ENCODE results near the gene EIF2D. TPM values are rescaled to one million over a fixed set of nuclear protein-coding genes. Genes with fewer than 3 reads are reported as not detected.

EIF2D gene
- total and polyA plus RNA-seq, 2 of the 8 experiments (the other 6 are each of a cell fraction or from before 2014, with no cell fraction given): 36.1 to 37.1 TPM

DNA sequence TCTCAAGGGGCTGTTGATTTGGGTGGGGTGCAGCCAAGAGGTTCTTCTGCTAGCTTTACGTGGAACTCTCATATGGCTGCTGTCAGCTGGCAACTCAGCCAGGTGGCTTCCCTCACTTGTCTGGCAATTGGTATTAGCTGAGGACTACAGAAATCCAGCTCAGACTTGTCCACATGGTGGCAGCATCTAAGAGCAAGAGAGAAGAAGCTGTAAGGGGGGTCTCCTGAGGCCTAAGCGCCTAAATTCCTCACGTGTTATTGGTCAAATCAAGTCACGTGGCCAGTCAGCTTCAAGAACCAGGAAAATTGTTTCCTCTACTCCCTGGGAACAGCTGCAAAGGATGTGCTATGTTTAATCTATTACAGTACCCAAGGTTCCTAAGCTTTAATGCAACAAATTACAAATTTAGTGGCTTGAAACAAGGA lies 18.8 kb upstream of the EIF2D start:
- Histone ChIP-seq H3K4me2 (ENCODE audit: insufficient read depth in 1 of 2, low read depth in 2 of 2, low read length in 2 of 2) (no peak overlapping the region), H2AFZ (ENCODE audit: low read length) (peak overlapping the region; percentile 88; the same call in 1 of the 2 replicates), H3K56ac (replicated peaks; ENCODE audit: insufficient read length, low read depth, low read length) (no peak overlapping the region), H3K9me3 (ENCODE audit: insufficient read depth in 2 of 2, low read depth in 1 of 2, low read length in 1 of 2) (no peaks in the 10 kb centered on the region), H3K9ac (replicated peaks in 1 of 4; ENCODE audit: extremely low read depth in 1 of 4, low read depth in 3 of 4, low read length in 3 of 4) (no peak overlapping the region), H2AK5ac (ENCODE audit: low read depth, low read length) (no peak overlapping the region), H2BK5ac (ENCODE audit: low read depth, low read length) (no peak overlapping the region), H2BK12ac (ENCODE audit: low read depth, low read length) (no peak overlapping the region), H3K4me1 (replicated peaks in 1 of 4; ENCODE audit: control insufficient read depth in 3 of 4, insufficient read depth in 4 of 4, low read length in 3 of 4) (peaks cover 0 to 10% (median 4%) of the 10 kb centered on the region in 4 experiments; a peak in 4 of 7 replicates), H4K8ac (ENCODE audit: extremely low read depth, insufficient read depth, low read length) (no peak overlapping the region), H2BK15ac (ENCODE audit: low read length) (no peak overlapping the region), H3K4ac (replicated peaks; ENCODE audit: insufficient read length, low read depth, low read length) (no peak overlapping the region), H3K79me1 (ENCODE audit: low read depth, low read length) (no peaks in the 10 kb centered on the region), H3K36me3 (ENCODE audit: control insufficient read depth in 2 of 4, insufficient read depth in 4 of 4, low read length in 3 of 4) (no peaks in the 10 kb centered on the region), H4K20me1 (replicated peaks in 1 of 2; ENCODE audit: control insufficient read depth in 1 of 2, insufficient read depth in 2 of 2, low read length in 2 of 2) (no peaks in the 10 kb centered on the region), H3K27me3 (replicated peaks in 1 of 4; ENCODE audit: control insufficient read depth in 3 of 4, extremely low read depth in 1 of 4, insufficient read depth in 3 of 4, low read length in 3 of 4) (peaks cover 0 to 4% (median 0%) of the 10 kb centered on the region in 4 experiments; a peak in 2 of 7 replicates), H3K23ac (ENCODE audit: insufficient read length) (no peak overlapping the region), H4K91ac (replicated peaks; ENCODE audit: insufficient read length, low read length) (no peak overlapping the region), H3K79me2 (ENCODE audit: control insufficient read depth in 1 of 2, insufficient read depth in 2 of 2, low read length in 2 of 2) (no peaks in the 10 kb centered on the region), H3K27ac (ENCODE audit: low read depth, low read length) (no peak overlapping the region), H4K5ac (ENCODE audit: insufficient read length, low read depth, low read length) (no peak overlapping the region), H3K23me2 (ENCODE audit: low read depth, low read length) (peaks cover 7% of the 10 kb centered on the region; the same call in 1 of the 2 replicates), H3K4me3 (ENCODE audit: extremely low read depth in 1 of 4, insufficient read depth in 2 of 4, low read depth in 3 of 4, low read length in 4 of 4) (no peak overlapping the region), H3K14ac (ENCODE audit: insufficient read length) (no peak overlapping the region), H3K18ac (ENCODE audit: extremely low read depth, low read length) (no peak overlapping the region), H2BK20ac (ENCODE audit: low read length) (no peak overlapping the region), H2BK120ac (replicated peaks; ENCODE audit: low read depth, low read length) (no peak overlapping the region)
- WGBS, 2 experiments (ENCODE audit: extremely low coverage in 1 of 2, insufficient coverage in 1 of 2, insufficient read length in 1 of 2, insufficient replicate concordance in 2 of 2, low coverage in 1 of 2, low lambda C conversion rate in 2 of 2, missing lambda C conversion rate in 1 of 2): 14% methylated on average over 4 of the region's 4 CpGs; no CpG with 5 or more reads in 1 of the 2 experiments
- FAIRE-seq (peak; percentile 68), DNase-seq (ENCODE audit: low read depth in 1 of 2, low spot score in 2 of 2) (peak; percentile 68 to 74)
- ChIA-PET CTCF (ENCODE audit: partially characterized antibody) (interaction anchor here (0.6 to 19.2 kb wide), 37 partner anchors 10 to 561 kb away, joined by 3 to 666 read pairs (median 4); partner anchors contain the start of genes EIF2D and MAPKAPK2), POLR2A (ENCODE audit: partially characterized antibody) (interaction anchor here (0.5 to 1.1 kb wide), 4 partner anchors 19 to 105 kb away, joined by 3 to 4 read pairs (median 4); partner anchors contain the start of gene EIF2D)
- TF ChIP-seq SIN3A (conservative IDR thresholded peaks at IDR 0.05 in 1 of 2, IDR thresholded peaks at IDR 0.05 in 1 of 2; ENCODE audit: low read depth in 1 of 2, low read length in 2 of 2) (peak in 1 of 2 experiments; percentile 80; a peak in 1 of 4 replicates), CTBP2 (IDR thresholded peaks at IDR 0.05; ENCODE audit: borderline replicate concordance, insufficient read depth, insufficient read length, low read length) (no peak), NRF1 (IDR thresholded peaks at IDR 0.05; ENCODE audit: low read depth, low read length) (no peak), RAD21 (IDR thresholded peaks at IDR 0.05 in 1 of 2, conservative IDR thresholded peaks at IDR 0.05 in 1 of 2; ENCODE audit: low read depth in 2 of 2, low read length in 2 of 2) (peak; percentile 83 to 88), SP4 (IDR thresholded peaks at IDR 0.05; ENCODE audit: low read length) (no peak; the same call in 1 of the 2 replicates)
- TF ChIP-seq, protein P1, sequence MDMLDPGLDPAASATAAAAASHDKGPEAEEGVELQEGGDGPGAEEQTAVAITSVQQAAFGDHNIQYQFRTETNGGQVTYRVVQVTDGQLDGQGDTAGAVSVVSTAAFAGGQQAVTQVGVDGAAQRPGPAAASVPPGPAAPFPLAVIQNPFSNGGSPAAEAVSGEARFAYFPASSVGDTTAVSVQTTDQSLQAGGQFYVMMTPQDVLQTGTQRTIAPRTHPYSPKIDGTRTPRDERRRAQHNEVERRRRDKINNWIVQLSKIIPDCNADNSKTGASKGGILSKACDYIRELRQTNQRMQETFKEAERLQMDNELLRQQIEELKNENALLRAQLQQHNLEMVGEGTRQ (IDR thresholded peaks at IDR 0.05; ENCODE audit: low read length): peak; percentile 95

Data from H1 (cell line).